HG02840 (cell line): ENCODE data around the gene RNASE7.

Experiments used
- ATAC-seq: cut with Tn5 transposase; IDR thresholded peaks from one replicate; pipeline ENCODE4 v1.9.1; 2021; ENCODE audit warnings: mild to moderate bottlenecking, moderate library complexity, moderate number of reproducible peaks; ENCODE audit not compliant: unreplicated experiment, low FRiP score

RNASE7 gene

DNA sequence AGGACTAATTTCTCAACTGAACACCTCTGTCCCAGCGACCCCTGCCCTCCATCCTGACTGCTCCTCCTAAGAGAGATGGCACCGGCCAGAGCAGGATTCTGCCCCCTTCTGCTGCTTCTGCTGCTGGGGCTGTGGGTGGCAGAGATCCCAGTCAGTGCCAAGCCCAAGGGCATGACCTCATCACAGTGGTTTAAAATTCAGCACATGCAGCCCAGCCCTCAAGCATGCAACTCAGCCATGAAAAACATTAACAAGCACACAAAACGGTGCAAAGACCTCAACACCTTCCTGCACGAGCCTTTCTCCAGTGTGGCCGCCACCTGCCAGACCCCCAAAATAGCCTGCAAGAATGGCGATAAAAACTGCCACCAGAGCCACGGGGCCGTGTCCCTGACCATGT lies 756 bp downstream of the RNASE7 start:
- no peak for ATAC-seq

- no peak for ATAC-seq
These were observed 1.3 kb downstream of the RNASE7 start for GRCh38 chr14:21043387-21043973.

GRCh38 chr14:21043974-21044618 lies 1.9 kb downstream of the RNASE7 start:
- ATAC-seq = no peak

DNA sequence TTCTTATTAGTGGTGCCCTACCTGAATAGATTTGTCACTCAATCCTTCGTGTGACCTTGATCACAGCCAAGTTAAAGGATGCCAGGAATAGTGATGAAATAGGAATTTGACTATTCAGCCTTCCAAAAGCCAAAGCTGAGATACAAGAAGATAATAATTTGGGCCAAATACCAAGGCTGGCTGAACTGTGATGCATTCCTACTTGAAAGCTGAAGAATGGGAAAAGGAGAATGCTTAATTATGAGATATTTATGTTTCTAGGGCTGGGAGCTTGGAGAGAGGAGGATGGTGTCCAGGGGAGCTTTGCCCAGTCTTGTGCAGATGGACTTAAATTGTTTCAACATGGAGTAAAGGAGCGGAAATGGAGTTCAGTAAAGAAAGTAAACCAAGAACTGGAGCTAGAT lies 5.2 kb downstream of the RNASE7 start:
- no peak for ATAC-seq

DNA sequence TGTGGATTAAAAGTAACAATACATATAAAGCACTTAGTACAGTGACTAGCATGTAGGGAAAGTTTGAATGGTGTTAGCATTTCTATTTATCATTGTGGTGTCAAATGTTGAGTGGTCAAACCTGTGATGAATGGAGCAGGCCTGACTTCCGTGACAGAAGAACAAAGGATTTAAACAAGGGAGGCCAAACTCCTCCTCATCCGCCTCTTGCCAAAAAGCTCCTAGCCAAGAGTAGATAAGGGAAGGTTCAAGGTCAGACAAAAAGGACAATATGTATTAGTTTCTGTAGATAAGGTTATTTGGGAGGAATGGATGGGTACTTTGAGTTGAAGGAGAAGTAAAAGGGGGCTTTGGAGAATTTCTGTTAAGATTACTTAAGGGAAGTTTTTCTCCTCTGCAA lies 6.5 kb downstream of the RNASE7 start:
- ATAC-seq = no peak

- ATAC-seq = no peak
These were observed 7.1 kb downstream of the RNASE7 start for GRCh38 chr14:21049271-21049673.

DNA sequence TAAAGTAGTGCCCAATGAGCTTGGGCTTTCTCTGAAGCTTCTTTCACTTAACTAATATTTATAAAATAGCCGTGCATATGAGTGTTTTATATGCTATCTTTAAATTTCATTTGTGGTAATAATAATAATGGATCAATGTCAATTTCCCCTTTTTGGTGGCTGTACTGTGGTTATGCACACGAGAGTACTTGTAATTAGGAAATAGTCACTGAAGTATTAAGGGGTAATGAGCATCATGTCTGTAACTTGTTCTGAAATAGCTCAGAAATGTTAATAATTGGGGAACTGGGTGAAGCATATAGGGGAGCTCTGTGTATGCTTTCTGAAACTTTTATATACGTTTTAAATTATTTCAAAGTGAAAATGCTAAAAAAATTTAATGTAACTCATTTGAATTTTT lies 8.4 kb downstream of the RNASE7 start:
- ATAC-seq = no peak

DNA sequence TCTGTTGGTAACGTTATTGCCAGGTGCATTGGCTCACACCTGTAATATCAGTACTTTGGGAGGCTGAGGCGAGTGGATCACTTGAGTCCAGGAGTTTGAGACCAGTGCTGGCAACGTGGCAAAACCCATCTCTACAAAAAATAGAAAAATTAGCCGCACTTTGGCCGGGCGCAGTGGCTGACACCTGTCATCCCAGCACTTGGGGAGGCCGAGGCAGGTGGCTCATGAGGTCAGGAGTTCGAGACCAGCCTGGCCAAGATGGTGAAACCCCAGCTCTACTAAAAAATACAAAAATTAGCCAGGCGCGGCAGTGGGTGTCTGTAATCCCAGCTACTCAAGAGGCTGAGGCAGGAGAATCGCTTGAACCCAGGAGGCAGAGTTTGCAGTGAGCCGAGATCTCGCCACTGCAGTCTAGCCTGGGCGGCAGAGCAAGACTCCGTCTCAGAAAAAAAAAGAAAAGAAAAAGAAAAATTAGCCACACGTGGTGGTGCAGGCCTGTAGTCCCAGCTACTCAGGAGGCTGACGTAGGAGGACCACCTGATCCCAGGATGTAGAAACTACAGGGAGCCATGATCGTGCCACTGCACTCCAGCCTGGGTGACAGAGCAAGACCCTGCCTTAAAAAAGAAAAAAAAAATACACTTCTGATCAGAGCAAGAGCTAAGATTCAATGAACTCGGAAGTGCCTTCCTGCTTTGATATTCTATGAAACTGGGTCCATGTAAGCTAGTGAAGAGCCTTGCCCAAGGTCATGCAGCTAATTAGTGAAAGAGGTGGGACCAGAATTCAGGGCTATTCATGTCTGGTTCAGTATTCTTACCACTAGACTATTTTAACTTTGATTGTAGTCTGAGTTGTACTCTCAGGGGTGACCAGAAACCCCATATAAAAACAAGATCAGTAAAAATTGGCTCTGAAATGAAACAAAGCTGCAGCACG lies 11.3 kb downstream of the RNASE7 start:
- ATAC-seq = no peak

- ATAC-seq = no peak
These were observed 12.1 kb downstream of the RNASE7 start for GRCh38 chr14:21054123-21054767.

DNA sequence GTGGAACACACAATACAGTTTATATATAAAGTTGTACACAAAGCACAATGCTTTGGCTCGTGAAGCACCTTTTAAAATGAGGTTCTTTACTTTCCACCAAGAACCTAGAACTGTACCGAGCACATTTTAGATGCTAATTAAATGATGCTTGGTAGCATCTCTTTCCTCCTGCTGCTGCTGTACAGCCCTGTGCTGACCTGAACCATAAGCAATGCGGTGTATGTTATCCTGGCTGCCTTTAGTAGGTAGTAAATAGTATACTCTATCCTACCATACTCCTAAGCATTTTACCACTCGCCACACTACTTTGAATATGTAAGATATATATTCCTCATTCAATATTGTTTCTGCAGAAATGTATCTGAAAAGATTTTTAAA lies 12.6 kb downstream of the RNASE7 start:
- no peak for ATAC-seq

DNA sequence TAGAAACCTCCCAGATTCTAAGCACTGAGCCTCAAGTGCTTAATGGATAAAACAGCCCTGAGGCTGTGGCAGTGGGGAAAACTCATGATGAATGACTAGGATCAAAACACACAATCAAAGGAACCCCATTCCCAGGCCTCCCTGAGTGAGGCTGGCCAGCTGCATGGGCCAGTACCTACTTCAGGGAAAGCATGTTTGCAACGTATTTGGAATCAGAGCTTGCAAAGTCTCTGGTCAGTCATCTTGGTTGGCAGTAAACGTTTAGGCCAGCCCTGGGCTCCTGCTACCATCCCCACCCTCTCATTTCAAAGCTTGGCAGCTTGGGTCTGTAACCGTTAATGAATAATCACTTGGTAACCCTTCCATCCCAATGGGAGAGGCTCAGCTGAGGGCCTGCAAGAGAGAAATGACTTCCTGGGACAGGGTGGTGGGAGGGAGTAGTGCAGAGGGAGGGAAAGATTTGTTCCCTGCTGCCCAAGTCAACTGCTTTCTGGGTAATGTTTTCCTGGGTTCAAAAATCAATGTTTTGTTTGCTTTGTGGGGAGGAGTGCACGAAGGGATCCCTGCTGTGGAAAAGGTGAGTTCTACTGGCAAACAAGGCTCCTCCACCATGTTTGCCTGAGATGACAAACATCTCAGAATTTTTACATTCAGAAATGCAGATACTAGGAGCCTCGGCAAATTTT lies 13.4 kb downstream of the RNASE7 start:
- no peak for ATAC-seq

DNA sequence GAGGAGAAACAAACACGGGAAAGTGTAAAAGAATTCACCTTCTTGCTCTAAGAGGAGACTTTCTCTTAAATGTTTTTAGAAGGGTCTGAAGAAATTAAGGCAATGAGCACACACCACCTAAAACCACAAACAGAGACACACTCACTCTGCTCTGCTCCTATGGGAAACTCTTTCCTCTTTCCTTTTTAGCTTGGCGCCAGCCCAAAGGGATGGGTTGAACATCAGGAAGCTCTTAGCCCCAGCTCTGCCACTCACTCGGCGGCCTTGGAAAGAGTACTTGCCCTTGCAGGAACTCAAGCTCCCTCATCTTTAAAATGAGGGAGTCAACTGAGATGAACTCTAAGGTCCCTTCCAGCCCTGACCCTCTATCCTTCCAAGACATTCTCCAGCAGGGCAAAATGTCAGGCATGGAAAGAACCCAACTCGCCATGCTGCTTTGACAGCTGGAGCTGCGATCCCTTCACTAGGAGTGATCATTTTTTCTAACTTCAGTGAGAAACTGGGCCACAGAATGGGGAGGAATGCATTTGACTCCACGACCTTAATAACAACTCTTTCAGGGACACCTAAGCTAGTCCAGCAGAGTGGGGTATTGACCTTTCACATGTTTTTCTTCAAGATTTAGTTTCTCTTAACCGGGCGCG lies 14.5 kb downstream of the RNASE7 start:
- ATAC-seq = no peak

- ATAC-seq = no peak
These were observed 15.9 kb downstream of the RNASE7 start, which contains the start of gene RNASE8 for GRCh38 chr14:21057803-21058675. Gene RNASE8 (plus strand): TSS chr14:21057822. CDS start chr14:21057893, 71 bp downstream.

DNA sequence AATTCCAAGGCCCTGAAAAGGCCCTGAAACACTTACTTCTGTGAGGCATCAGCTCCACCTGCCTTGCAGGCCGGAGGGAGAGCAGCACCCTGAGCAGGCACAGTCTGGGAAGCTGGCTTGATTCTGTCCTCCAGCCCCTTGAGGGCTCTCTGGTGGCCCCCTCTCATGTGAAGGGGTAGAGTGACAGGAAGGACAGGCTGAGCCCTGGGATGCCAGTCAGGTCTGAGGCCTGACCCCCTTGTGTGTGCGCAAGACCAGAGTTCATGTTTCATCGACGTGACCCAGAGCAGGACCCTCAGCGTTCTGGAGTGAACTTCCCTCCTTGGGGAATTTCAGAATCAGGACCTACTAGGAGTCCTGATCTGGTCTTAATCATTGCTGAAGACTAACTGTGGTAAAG lies 16.7 kb downstream of the RNASE7 start:
- ATAC-seq = no peak

DNA sequence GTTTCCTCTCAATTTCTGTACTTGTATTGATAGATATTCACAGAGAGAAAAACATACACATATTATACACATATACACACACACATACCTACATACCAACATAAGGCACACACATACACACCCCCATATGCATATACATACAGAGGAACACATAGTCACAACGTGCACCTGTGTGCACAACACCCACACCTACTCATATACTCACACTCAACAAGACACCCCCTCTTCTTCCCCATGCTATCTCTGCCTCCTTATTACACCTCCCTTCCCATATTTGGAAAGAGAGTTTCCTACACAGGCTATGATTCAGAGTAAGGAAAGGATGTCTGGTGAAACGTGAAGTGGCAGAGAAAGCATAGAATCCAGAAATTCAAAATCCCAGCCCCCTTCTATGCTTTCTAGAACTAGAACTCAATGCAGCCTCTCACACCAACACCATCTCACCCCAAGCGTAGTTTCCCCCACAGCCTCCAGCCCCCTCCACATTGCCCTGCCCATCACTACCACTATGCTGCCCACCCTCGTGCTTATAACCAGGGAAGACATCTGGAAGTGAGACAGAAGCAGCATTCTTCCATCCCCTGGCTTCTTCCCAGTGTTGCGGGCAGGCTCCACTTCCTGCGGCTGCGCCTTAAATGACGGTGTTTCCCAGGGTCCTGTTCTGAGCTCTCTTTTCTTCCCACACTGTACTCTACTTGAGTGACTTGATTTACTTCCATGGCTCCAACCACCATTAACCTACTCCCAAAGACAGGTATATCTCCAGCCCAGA lies 17.9 kb downstream of the RNASE7 start:
- no peak for ATAC-seq

DNA sequence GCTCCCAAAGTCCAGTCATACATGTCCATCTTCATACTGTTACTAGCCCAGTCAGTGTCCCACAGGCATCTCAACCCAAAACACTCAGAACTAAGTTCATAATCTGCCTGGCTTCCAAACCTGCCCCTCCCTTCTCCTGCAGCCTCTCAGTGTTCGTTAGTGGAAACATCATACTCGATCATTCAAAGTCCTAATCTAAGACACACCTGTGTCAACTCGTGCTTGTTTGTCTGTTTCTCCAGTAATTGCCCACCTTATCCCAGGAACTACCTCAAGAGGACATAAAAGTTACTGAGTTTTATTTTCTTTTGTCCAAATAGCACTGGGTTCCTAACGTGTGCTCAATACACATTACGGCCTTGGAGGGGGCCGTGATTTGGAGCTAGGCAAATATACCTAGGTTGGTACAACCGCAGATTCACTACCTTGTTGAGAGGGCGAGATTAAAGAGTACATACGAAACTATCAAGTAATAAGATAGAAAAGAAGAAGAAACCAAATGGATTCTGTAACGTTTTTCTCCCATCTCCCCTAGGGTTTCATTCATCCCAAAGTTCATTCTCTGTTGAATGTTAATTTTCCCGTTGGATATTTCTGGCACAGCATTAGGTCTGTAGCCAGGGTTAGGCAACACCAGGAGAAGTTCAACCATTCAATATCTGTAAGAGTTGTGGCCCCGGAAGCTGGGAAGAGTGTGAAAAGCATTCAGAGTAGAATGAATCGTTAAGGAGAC lies 18.6 kb downstream of the RNASE7 start:
- ATAC-seq = no peak

DNA sequence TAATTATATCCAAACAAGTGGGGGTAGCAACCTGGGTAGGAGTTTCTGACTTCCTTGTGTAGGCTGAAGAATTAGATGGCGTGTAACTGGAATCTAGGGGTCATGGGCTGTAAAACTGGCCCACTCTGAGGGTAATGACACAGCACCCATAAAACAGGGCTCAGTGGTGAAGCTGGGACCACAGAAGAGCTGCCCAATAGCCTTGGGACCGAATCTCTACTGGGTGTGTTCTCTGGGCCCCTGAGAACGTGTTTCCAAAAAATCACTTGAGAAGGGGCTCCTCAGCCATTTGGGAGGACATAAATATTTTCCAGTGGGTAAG lies 19.1 kb downstream of the RNASE7 start:
- no peak for ATAC-seq

- ATAC-seq = no peak
These were observed 21.3 kb downstream of the RNASE7 start for GRCh38 chr14:21063479-21063878.
